Hematopoietic multipotent progenitor cell treated with erythropoietin and hydrocortisone succinate and interleukin-3 and kit ligand, for 17 days (in vitro differentiated cells): Measurements from ENCODE around the gene KSR1.
"Not testable (repeated sequence)": the region's sequence is repeated elsewhere in the genome, so short reads cannot be mapped to it uniquely, and the experiment has no call there.

Experiments
- DNase-seq: peaks from one replicate; pipeline ENCODE4 v3.0.0-alpha.2; 2015; ENCODE audit warnings: low spot score

The KSR1 gene

GRCh38 chr17:27494192-27495091, 38.2 kb downstream of the KSR1 start:
- peak; percentile 32 for DNase-seq

- DNase-seq = no peak
Observed at GRCh38 chr17:27495460-27495859, 39.2 kb downstream of the KSR1 start.

- DNase-seq = no peak
Observed at GRCh38 chr17:27496005-27496404, 39.8 kb downstream of the KSR1 start.

DNA sequence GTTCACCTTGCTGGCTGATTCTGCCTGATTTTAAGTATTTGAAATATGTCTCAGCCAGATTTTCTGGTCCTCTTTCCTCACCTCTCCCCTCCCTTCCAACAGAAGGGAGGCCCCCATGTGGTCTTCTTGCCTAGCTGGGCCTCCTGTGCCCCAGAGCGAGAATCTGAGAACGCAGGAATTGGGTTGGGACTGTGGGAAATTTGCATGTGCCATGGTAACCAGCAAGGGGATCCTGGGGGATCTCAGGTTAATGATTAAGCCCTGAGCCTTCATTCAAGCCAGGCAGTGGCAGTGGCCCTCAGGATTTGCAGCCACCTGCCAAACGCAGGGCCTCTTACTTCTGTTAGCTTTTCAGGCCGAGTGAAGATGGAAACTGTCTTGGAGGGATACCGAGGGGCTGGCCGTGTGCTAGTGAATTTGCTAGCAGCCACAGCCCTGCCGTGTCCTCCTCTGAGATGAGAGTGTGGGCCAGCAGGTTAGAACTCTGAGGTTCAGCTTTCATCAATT, 40.2 kb downstream of the KSR1 start:
- no peak for DNase-seq

GRCh38 chr17:27496971-27497370, 40.7 kb downstream of the KSR1 start:
- DNase-seq = no peak

DNA sequence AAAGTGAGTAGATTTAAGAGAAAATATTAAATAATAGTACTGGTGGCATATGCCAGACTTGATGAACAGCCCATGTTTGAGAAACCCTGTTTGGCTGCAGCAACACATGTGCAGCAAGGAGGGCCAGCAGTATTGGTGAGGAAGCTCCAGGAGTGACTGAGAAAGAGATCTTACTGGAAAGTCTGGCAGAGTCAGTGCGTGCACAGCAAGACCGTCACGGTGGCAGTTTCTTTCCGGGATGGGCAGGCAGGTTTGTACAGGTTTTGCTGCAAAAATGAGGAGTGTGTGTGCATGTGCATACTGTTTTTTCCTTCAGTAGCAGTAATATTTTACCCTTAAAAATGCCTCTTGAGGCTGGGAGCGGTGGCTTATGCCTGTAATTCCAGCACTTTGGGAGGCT, 41.4 kb downstream of the KSR1 start:
- no peak for DNase-seq

GRCh38 chr17:27498615-27499309, 42.5 kb downstream of the KSR1 start:
- DNase-seq = no peak

GRCh38 chr17:27499451-27500265, 43.4 kb downstream of the KSR1 start:
- DNase-seq = peak; percentile 63

GRCh38 chr17:27501338-27501737, 45.1 kb downstream of the KSR1 start:
- not testable (repeated sequence) for DNase-seq

GRCh38 chr17:27502526-27503324, 46.5 kb downstream of the KSR1 start:
- DNase-seq = no peak

DNA sequence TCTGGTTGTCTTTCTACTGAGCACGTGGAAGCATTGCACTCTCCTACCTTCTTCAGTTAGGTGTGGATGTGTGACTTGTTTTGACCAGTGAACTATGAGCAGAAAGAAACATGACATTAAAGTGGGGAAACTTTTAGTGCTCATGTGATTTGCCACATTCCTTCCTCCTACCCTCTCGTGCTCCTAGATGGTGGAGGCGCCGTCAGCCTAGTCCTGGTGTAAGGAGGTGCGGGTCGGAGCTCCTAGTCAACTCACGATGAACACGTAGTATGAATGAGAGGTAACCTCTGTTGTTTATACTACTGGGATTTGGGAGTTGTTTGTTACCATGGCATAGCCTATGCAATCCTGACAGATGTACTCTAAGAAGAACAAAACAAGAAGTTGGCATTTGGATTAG, 47.4 kb downstream of the KSR1 start:
- no peak for DNase-seq

DNA sequence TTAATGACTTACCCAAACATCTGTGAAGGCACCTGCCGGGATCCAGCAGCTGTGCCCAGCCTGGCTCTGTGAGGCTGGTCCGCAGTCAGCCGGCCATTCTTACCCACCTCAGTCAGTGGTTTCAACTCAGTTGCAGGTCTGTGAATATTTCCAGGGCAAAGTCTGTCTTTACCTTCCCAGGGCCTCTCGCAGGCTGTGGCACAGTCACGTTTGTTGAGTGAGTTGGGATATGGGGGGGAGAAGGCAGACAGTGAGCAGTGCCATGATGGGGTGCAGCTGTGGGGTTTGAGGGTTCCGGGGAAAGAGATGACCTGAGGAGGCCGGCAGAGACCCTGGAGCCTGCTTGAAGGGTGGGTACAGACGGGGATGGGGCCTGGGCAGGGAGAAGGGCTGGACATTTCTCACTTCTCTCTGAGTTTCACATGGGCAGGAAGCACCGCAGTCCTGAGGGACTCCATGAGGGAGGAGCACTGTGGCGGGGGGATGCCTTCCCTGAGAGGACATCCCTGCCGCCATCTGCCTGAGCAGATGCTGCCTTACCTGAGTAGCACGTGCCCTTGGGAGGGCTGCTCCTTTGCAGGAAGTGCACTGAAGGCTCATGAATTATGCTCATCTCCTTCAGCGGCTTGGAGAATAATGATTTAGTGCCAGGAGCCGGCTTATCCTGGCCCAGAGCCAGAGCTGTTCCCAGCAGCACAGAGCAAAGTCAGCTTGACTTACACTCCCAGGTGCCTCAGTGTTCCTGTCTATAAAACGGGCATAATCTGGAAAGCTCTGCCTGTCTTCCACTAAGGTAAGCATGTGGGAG, 48.1 kb downstream of the KSR1 start:
- DNase-seq = no peak

DNA sequence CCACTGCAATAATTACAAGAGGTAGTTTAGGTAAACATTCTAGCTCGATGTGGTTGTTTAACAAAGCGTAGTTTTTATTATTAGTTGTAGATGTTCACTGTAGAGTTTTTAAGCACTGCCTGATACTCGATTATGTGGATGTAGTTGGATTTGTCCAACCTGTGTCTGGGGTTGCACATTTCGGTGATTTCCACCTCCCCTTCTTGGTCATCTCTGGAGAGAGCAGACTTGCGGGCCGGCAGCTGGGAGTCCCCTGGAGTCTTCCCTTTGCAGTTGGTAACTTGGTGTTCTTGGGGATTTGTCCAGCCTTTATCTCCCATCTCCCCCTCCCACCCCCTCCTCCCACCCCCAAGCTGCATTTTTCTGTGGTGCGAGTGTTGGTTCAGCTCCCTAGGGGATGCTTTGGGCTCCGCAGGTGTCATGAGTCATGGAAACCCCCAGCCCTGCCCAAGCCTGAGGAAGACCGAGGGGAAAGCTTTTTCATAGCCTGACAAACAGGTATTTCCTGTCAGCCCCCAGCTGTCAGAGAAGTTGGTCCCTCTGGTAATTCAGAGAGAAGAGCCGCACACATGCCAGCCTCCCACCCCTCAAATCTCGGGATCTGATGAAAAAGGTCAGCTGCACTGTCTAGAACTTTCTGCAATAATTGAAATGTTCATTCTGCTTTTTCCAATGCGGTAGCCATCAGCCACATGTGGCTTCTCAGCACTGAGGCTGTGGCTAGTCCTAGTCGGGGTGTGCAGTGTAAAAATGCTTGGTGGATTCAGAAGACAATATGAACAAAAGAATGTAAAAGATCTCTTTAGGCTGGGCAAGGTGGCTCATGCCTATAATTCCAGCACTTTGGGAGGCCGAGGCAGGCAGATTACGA, 50.3 kb downstream of the KSR1 start:
- DNase-seq = no peak

GRCh38 chr17:27511168-27511883, 55.1 kb downstream of the KSR1 start:
- DNase-seq = no peak

DNA sequence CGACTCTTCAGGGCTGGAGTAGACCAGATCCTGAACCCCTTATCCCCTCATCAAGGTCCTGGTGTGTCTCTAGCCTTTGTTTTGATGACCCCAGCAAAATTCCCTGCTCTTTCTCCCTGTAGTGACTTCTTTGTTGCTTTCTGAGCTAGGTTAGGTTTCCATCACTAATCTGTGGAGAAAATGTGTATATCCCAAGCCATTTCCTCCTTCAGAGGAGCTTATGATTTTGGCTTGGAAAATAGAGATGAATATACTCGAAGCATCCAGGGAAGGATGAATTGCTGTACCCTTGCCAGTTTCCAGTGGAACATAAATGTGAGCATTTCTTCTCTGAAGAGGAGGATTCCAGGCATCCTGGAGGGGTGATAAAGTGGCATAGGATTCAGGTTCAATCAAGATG, 55.8 kb downstream of the KSR1 start:
- DNase-seq = no peak

DNA sequence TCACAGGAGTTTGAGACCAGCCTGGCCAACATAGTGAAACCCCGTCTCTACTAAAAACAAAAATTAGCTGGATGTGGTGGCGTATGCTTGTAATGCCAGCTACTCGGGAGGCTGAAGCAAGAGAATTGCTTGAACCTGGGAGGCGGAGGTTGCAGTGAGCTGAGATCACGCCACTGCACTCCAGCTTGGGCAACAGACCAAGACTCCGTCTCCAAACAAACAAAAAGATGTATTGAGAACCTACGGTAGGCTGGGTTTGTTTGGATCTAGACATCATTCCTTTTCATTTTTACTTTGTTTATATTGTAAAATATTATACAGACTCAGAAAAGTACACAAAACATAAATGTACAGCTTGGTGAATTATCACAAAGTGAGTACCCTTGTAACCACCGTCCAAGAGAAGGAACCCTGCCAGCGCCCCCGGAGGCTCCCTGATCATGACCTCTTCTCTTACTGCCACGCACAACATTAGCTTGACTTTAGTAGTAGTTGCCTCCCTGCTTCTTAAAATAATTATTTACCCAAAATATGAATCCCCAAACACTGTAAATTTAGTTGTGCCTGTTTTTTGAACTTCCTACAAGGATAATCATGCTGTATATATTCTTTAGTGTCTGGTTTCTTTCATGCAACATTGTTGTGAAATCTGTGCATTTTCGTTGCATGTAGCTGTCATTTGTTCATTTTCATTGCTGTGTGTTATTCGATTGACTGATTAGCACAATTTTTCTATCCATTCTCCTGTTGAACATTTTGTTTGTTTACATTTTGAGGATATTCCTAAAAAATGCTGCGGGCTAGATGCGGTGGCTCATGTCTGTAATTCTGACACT, 56.5 kb downstream of the KSR1 start:
- DNase-seq = no peak

DNA sequence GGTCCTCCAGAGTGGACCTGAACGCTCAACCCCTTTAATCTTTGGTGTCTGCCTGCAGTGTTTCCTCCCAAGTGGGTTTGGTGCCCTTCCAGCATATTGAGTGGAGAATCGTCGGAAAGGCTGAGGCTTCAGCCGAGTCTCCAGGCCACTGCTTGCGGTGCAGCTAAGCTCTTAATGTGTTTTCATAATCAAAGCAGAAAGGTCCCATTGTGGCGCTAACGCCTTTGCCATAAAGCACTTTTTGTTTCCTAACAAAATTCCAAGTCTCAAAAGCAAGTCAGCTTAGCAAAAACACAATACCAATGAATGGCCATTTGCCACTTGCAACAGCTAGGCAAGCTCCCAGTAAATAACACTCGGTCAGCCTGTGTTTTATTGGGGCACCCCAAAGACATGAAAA, 57.6 kb downstream of the KSR1 start:
- no peak for DNase-seq
